Measurements from ENCODE around the gene ACAD11. TPM values are rescaled to one million over a fixed set of nuclear protein-coding genes. Genes with fewer than 3 reads are reported as not detected.
"Not testable (repeated sequence)": the region's sequence is repeated elsewhere in the genome, so short reads cannot be mapped to it uniquely, and the experiment has no call there.

ACAD11 gene
- total RNA-seq, 1 experiment from 2014 or later: 12.6 TPM

DNA sequence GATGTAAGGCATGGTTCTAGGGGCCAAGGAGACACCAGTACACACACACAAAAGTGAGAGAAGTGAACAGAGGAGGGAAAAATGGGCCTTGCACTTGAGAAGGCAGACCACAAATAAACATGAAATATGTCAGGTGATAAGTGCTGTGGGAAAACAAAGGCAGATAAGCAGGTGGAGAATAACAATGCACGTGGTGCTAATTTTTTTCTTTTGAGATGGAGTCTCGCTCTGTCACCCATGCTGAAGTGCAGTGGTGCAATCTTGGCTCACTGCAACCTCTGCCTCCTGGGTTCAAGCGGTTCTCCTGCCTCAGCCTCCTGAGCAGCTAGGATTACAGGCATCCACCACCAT is 103.6 kb downstream of the ACAD11 start:
- H3K27ac ChIP-seq (ENCODE audit: low read depth, low read length); BruUV-seq (replicated peaks); intact Hi-C loops (cut with micrococcal nuclease); POLR2A ChIA-PET; H2AFZ ChIP-seq (ENCODE audit: low read depth, low read length, poor library complexity, severe bottlenecking); H3K4me2 ChIP-seq (ENCODE audit: low read length); DNase-seq (ENCODE audit: low read depth, low spot score); H3K36me3 ChIP-seq (ENCODE audit: control insufficient read depth in 1 of 2, insufficient read depth in 2 of 2, low read length in 2 of 2); RAD21 ChIA-PET (ENCODE audit: low non-redundant PET in 1 of 2, low total read pairs in 2 of 2, uncharacterized antibody in 2 of 2, unreplicated experiment in 2 of 2); H3K4me3 ChIP-seq (replicated peaks in 1 of 2; ENCODE audit: low read depth in 1 of 2, low read length in 2 of 2); H3K9me2 ChIP-seq (ENCODE audit: insufficient read depth); H3K27me3 ChIP-seq (ENCODE audit: insufficient read depth, low read length); ATAC-seq; H3K9me3 ChIP-seq (ENCODE audit: control insufficient read depth in 1 of 2, insufficient read depth in 1 of 2, low read depth in 1 of 2, low read length in 2 of 2); CTCF ChIA-PET; H3K9ac ChIP-seq (ENCODE audit: low read length); H3K4me1 ChIP-seq (ENCODE audit: control insufficient read depth in 1 of 2, insufficient read depth in 2 of 2, low read length in 2 of 2); H4K20me1 ChIP-seq (ENCODE audit: insufficient read depth); H3K79me2 ChIP-seq (ENCODE audit: insufficient read depth, low read length): not testable (repeated sequence)

DNA sequence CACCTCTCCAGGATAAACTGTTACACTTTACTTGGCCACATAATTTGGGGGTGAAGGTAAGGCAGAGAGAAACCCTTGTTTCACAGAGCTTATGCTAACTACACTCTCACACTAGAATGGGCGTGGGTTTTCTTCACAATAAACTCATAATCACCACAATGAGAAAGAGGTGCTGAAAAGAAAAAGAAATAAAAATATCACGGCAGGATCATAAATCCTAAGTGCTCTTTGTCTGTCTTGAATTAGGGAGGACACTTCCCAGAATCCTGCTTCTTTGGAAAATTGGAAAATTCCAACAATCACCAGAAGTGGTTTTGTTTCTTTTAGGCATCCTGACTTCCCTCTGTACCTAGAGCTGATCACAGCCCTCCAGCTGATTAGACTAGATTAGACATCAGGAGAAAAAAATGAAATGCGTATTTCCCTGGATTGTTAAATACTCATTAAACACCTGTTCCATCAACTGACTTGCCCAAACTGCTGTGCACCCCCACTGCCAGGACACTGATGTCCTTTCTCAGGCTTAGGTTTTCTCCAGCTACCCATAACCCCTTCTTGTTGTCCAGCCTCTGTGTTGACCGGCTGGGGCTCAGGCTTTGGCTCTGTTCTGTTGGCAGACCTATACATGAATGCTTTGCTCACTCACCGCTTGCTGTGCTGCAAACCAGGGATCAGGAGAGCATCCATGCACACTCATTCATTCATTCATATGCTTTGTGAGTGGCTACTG is 104.1 kb downstream of the ACAD11 start:
- no peak overlapping the region for H2AFZ ChIP-seq (ENCODE audit: low read depth, low read length, poor library complexity, severe bottlenecking)
- CTCF ChIA-PET: no interaction called here
- H3K9me3 ChIP-seq (ENCODE audit: control insufficient read depth in 1 of 2, insufficient read depth in 1 of 2, low read depth in 1 of 2, low read length in 2 of 2): no peaks in the 10 kb centered on the region
- H3K4me3 ChIP-seq (replicated peaks in 1 of 2; ENCODE audit: low read depth in 1 of 2, low read length in 2 of 2): no peak overlapping the region
- H3K36me3 ChIP-seq (ENCODE audit: control insufficient read depth in 1 of 2, insufficient read depth in 2 of 2, low read length in 2 of 2): no peaks in the 10 kb centered on the region
- RAD21 ChIA-PET (ENCODE audit: low non-redundant PET in 1 of 2, low total read pairs in 2 of 2, uncharacterized antibody in 2 of 2, unreplicated experiment in 2 of 2): no interaction called here
- no peak for DNase-seq (ENCODE audit: low read depth, low spot score)
- no peak for ATAC-seq
- POLR2A ChIA-PET: no interaction called here
- H3K9me2 ChIP-seq (ENCODE audit: insufficient read depth): no peaks in the 10 kb centered on the region
- no TSS peak for BruUV-seq (replicated peaks)
- TF ChIP-seq JUND (IDR thresholded peaks at IDR 0.05) (no peak), POLR2A (IDR thresholded peaks at IDR 0.05; ENCODE audit: borderline replicate concordance, extremely low read depth, insufficient read depth, insufficient read length) (no peak), SRF (IDR thresholded peaks at IDR 0.05; ENCODE audit: low read depth) (no peak), SP1 (IDR thresholded peaks at IDR 0.05; ENCODE audit: low read depth) (no peak), ZFX (IDR thresholded peaks at IDR 0.05) (no peak), ELF1 (IDR thresholded peaks at IDR 0.05; ENCODE audit: borderline replicate concordance, low read depth) (no peak)
- TF ChIP-seq, protein P1, sequence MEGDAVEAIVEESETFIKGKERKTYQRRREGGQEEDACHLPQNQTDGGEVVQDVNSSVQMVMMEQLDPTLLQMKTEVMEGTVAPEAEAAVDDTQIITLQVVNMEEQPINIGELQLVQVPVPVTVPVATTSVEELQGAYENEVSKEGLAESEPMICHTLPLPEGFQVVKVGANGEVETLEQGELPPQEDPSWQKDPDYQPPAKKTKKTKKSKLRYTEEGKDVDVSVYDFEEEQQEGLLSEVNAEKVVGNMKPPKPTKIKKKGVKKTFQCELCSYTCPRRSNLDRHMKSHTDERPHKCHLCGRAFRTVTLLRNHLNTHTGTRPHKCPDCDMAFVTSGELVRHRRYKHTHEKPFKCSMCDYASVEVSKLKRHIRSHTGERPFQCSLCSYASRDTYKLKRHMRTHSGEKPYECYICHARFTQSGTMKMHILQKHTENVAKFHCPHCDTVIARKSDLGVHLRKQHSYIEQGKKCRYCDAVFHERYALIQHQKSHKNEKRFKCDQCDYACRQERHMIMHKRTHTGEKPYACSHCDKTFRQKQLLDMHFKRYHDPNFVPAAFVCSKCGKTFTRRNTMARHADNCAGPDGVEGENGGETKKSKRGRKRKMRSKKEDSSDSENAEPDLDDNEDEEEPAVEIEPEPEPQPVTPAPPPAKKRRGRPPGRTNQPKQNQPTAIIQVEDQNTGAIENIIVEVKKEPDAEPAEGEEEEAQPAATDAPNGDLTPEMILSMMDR (IDR thresholded peaks at IDR 0.05 in 2 of 3, conservative IDR thresholded peaks at IDR 0.05 in 1 of 3; ENCODE audit: borderline replicate concordance in 1 of 3, insufficient read depth in 1 of 3, low read depth in 2 of 3, low read length in 2 of 3): no peak
- TF ChIP-seq, protein P2, sequence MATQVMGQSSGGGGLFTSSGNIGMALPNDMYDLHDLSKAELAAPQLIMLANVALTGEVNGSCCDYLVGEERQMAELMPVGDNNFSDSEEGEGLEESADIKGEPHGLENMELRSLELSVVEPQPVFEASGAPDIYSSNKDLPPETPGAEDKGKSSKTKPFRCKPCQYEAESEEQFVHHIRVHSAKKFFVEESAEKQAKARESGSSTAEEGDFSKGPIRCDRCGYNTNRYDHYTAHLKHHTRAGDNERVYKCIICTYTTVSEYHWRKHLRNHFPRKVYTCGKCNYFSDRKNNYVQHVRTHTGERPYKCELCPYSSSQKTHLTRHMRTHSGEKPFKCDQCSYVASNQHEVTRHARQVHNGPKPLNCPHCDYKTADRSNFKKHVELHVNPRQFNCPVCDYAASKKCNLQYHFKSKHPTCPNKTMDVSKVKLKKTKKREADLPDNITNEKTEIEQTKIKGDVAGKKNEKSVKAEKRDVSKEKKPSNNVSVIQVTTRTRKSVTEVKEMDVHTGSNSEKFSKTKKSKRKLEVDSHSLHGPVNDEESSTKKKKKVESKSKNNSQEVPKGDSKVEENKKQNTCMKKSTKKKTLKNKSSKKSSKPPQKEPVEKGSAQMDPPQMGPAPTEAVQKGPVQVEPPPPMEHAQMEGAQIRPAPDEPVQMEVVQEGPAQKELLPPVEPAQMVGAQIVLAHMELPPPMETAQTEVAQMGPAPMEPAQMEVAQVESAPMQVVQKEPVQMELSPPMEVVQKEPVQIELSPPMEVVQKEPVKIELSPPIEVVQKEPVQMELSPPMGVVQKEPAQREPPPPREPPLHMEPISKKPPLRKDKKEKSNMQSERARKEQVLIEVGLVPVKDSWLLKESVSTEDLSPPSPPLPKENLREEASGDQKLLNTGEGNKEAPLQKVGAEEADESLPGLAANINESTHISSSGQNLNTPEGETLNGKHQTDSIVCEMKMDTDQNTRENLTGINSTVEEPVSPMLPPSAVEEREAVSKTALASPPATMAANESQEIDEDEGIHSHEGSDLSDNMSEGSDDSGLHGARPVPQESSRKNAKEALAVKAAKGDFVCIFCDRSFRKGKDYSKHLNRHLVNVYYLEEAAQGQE (IDR thresholded peaks at IDR 0.05; ENCODE audit: low read depth): no peak
- TF ChIP-seq, protein P3, sequence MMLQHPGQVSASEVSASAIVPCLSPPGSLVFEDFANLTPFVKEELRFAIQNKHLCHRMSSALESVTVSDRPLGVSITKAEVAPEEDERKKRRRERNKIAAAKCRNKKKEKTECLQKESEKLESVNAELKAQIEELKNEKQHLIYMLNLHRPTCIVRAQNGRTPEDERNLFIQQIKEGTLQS (IDR thresholded peaks at IDR 0.05): no peak
- no peak overlapping the region for H3K27ac ChIP-seq (ENCODE audit: low read depth, low read length)
- H3K4me1 ChIP-seq (ENCODE audit: control insufficient read depth in 1 of 2, insufficient read depth in 2 of 2, low read length in 2 of 2): no peaks in the 10 kb centered on the region
- no peaks in the 10 kb centered on the region for H4K20me1 ChIP-seq (ENCODE audit: insufficient read depth)
- H3K4me2 ChIP-seq (ENCODE audit: low read length): no peak overlapping the region
- intact Hi-C loops (cut with micrococcal nuclease): no loop called here
- no peaks in the 10 kb centered on the region for H3K79me2 ChIP-seq (ENCODE audit: insufficient read depth, low read length)
- H3K9ac ChIP-seq (ENCODE audit: low read length): no peak overlapping the region
- H3K27me3 ChIP-seq (ENCODE audit: insufficient read depth, low read length): no peaks in the 10 kb centered on the region

All from HCT116 (cell line).